HG02571 (cell line): ENCODE data around the gene LRRC8B.

ENCODE experiments used
- ATAC-seq: cut with Tn5 transposase; IDR thresholded peaks from one replicate; pipeline ENCODE4 v1.9.1; 2021; ENCODE audit warnings: mild to moderate bottlenecking, moderate library complexity; ENCODE audit not compliant: unreplicated experiment

Gene LRRC8B

DNA sequence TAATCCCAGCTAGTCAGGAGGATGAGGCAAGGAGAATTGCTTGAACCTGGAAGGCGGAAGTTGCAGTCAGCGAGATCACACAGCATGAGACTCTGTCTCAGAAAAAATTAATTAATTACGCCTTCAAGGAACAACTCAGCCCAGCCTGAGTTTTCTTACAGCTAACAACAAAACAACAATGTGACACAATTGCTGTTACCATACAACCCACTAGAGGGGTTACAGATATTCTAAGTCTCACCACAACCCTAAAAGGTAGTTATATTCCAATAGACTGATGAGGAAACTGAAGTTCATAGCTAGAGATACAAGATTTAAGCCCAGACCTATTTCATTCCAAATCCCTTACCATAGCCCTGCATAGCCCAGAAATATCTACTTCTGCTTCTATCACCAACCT, 105.4 kb downstream of the LRRC8B start:
- ATAC-seq = no peak

DNA sequence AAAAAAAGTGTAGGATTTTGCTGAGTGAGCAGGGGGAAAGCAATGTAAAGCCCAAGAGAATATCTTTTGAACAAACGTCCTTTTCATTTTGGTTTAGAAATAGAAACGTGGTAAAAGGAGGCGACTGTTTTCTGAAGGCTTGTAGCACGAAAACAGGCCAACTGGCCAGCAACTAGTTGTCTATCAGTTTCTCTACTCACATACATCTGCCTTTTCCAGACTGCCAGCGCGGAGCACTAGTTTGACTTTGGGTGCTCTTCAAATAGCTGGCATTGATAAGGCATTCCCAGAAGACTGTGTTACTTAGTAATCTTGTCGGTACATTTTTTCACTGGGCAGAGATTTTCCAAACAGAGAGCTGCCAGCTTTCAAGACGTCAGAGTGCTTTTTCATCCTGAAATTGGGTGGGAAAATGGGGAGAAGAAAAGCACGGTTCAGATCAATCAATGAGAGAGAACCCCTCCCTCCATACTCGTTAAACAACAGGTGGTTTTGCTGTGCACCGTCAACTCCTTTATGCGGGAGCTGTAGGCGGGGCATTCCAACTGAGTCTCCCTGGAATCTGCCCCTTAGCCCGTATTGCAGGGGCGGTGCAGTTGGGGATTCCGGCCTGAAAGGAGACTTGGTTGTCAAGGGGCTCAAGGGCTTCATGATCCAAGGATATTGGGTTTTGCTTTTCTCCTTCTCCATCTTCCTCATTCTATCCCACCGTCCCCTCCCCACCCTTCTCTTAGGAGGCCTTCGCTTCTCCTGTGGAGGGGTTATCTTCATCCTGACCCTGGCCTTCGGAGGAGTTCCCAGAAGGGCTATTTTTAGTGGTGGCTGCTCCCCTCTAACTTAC, 107.4 kb downstream of the LRRC8B start:
- no peak for ATAC-seq

DNA sequence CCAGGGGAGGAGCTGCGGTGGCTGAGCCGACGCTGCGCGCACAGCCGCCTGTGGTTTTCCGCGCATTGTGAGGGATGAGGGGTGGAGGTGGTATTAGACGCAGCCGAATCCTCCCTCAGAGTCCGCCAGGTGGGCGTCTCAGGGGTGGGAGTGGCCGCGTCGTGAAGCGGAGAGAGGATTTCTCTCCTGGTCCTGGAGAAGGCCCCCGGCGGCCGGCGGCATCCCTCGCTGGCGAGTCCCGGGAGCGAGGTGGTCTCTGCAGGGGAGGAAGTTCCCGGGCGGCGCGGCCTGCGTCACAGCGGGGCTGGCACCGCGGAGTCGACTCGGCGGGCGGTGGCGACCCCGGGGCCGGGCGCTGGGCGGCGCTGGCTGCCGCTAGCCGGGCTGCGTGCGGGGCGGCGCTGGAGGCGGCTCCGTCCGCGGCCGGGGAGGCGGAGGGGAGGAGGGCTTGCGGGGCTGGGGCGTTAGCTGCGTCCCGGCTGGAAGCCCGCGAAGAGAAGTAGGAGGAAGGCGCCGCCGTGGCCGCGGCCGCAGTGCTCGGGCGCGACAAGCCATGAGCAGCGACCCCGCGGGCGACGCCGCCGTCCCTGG, 108.1 kb downstream of the LRRC8B start, which contains the start of gene LRRC8C:
Gene LRRC8C, plus strand, starts transcription at position 464 of the 591 bp plus-strand sequence. CDS start 53,354 bp downstream, outside the sequence.
- peak; percentile 85 for ATAC-seq

DNA sequence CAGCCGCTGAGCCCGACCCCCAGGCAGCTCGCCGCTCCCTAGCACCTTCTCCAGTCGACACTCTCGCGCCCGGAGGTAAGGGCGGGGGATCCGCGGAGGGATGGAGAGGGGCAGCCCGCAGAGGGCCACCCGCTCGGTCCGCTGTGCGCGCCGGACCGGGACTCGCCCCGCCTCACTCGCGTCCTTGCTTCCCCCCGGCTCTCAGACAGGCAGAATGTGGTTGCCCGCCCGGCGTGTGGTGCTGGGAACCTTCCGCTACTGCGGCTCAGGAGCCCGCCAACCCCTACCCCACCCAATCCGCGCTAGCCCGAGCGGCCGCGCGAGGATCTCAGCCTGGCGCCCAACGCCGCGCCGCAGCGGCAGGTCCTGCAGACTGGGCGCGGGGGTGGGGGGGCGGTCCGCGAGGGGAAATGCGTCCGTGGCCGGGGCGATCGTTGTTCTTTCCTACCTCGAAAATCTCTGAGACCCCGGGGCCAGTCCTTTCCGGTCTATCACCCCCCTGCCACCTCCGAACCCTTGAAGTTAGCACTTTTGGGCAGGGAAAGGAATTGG, 108.7 kb downstream of the LRRC8B start:
- ATAC-seq = peak; percentile 42

DNA sequence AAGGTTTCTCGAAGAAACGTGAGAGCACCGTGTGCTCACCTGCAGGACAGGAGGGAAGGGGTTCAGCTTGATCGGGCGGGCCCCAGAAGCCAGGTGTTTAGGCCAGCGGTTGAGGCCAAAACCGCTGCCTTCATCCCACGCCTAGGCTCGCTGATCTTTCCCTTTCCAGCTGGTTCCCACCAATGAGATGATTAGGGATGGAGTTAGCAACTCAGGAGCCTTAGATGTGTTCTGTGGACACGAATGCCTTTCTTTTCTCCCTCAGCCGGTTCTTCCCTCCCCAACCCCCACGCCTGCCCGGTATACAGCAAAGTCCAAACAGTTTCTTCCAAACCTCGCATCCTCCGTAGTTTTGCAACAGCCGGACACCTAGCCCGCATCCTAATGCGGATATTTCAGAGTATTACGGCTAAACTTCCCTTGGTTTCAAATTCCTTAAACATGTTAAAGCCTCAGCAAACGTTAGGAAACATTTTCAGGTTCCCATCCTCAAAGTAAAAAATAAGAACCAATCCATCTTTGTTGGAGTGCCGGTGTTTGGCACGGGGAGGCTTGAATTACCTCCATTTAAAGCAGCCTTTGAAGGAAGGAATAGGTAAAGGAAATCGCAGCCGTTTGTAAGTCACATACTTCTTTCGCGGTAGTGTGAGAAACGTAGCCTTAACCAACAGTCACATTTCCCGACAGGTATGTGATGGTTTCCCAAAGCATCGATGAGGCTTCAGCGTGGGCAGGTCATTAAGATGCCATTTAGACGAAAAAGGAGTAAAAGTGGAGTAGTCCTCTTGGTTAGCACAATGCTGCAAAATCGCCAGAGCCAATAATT, 109.4 kb downstream of the LRRC8B start:
- ATAC-seq = peak; percentile 10

DNA sequence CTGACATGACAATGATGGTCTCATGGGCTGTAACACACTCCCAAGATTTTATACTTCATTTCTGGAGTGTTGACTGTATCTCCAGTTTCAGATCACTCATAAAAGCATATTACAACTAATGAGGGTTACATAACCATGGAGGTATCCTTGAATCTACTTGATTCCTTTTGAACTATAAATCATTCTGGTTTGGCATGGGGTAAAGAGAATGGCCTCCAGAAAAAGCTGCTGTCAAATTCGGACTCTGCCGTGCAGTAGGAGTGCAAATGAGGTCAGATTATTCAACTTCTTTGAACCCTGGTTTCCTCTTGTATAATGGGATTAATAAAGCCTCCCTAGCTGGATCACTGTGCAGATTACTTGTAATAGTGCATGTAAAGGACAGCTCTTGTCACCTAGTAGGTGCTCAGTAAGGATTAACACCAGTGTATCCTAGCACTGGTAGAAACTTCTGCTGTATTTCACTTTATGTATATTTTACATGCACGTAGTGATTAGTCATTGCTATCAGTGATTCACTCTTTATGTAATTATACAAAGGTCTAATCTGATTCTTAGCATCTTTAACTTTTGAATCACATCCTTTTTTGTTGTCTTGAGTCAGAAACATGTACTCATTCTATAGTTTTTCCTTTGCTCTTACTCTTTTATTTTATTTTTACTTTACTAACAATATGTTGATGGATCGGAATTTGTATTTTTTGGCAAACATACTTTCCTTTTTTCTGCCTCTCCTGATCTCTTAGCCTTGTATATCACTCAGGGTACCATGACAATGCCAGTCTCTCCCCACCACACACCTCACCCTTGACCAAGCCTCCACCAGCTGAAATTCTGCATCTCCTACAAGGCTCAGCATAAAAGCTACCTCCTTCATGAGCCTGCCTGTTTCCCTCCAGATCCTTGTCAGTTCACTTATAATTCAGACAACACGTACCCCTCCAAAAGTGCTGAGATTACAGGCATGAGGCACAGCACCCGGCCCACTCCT, 111.5 kb downstream of the LRRC8B start:
- no peak for ATAC-seq

DNA sequence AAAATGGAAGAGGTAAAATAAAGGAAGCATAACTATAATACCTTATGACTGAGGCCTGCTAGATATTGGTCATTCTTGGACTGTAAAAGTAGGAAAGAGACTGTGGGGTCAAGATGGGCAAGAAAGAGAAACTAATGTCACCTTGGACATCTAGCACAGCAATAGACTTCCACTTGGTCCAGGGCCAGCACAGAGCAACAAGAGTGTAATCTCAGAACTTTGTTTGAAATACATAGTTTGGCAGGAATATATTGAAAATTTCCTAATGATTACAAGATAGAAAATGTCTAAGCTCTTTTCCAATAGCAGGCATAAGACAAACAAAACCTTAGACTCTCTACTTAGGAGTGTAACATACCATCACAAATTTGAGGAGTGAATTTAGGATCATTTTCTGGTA, 112.9 kb downstream of the LRRC8B start:
- no peak for ATAC-seq

DNA sequence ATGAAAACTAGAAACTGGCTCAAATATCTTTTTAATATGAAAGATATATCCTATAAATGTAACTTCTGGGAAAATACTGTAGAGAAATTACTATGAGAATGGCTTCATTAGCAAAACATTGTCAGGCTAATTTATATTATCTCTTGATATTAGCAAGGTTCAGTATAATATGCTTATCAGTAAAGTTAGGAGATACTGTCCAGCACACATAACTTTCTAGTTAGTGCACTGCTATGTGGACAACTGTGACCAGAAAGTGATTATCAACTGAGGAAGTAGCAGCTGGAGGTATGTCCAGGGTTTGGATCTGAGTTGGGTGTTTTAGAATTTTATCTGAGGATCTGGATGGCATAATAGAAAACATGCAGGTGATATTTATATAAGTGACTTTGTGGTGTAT, 115.8 kb downstream of the LRRC8B start:
- ATAC-seq = no peak

DNA sequence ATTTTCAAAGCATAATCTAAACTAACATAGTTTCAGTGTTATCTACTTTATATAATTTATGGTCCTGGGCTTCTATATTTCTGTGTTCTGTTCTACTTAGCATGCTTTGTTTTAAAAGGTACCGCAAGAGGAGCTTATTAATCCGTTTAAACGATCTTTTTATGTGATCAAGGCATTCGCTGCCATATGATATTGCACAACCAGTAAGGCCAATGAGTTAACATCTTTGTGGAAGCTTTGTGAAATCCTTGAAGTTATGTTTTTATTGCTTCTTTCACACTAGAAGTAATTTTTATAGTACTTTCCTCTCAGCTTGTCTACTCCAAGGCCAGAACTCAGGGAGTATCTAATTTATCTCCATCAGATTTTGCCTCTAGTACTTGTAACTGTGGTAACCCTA, 117.2 kb downstream of the LRRC8B start:
- no peak for ATAC-seq

DNA sequence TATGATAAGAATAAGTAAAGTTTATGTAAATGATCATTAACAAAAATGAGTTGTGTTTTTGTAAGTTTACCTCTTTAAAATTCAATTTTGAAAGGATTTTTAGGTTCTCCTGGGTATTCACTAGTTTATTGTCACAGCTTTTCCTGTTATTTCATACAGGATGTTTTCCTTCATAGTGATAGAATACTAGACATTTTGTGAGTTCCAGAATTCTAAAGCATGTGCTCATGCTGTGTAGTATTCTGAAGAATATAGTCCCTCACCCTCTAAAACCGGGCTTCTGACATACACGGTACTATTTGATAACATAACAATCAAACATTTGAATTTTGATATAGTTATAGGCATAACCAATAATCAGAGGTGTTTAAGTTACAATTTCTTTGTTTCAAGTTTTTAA, 118.9 kb downstream of the LRRC8B start:
- no peak for ATAC-seq

DNA sequence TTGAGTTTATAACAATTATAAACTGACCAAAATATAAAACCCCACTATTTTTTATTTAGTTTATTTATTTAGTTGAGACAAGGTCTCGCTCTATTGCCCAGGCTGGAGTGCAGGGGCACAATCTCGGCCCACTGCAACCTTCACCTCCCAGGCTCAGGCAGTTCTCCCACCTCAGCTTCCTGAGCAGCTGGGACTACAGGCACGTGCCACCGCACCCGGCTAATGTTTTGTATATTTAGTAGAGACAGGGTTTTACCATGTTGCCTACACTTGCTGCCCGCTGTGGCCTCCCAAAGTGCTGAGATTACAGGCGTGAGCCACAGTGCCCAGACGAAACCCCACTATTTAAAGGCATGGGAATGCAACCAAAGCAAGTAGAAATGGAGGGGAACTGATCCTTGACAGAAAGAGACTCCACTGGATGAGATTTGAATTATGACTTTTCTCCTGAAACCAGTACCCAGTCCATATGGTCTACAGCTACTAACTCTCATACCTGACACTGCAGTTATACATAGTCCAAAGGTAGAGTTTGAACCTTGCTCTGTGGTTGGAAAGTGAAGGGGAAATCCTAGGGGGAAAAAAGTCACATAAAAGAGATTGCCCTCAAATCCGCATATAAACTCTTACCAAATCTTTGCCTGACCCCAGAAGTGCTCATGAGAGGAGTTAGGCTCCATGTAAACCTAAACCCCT, 119.6 kb downstream of the LRRC8B start:
- ATAC-seq = no peak

DNA sequence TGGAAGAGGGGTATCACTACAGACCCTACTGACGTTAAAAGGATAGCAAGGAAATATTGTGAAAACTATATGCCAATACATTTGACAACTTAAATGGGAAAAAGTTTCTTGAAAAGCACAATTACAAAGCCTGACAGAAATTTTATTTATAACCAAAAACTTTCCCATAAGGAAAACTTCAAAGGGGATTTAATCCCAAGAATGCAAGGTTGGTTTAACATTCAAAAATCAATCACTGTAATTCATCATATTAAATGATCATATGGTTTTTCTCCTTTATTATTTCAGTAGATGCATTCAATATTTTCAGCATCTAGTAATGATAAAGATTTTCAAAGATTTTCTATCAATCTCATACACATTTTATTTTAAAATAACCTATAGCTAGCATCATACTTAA, 121.6 kb downstream of the LRRC8B start:
- ATAC-seq = no peak
